GM21447 (cell line): ENCODE data around the gene ADGRG6.
"Not testable (repeated sequence)": the region's sequence is repeated elsewhere in the genome, so short reads cannot be mapped to it uniquely, and the experiment has no call there.

Experiments used
- ATAC-seq: cut with Tn5 transposase; IDR thresholded peaks from one replicate; pipeline ENCODE4 v1.9.1; 2021; ENCODE audit not compliant: unreplicated experiment

ADGRG6 gene

GRCh38 chr6:142404751-142405150, 102.9 kb downstream of the ADGRG6 start:
- no peak for ATAC-seq

DNA sequence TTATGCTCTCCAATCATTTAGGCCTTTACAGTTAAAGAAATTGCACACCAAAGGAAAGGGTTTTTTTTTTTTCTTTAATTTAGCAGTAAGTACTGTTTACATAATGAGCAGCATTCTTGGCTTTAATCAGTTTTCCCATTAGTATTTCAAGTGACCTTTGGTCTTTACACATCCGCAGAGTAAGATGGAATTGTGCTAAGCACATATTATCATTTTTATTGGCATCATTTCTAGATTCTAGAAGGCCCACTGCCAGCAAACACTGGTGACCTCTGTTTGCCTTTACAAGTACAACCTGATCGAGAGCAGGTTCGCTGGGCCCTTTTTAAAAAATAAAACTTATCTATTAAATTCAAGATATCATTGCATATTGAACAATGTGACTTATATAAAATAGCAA, 104.3 kb downstream of the ADGRG6 start:
- ATAC-seq = no peak

DNA sequence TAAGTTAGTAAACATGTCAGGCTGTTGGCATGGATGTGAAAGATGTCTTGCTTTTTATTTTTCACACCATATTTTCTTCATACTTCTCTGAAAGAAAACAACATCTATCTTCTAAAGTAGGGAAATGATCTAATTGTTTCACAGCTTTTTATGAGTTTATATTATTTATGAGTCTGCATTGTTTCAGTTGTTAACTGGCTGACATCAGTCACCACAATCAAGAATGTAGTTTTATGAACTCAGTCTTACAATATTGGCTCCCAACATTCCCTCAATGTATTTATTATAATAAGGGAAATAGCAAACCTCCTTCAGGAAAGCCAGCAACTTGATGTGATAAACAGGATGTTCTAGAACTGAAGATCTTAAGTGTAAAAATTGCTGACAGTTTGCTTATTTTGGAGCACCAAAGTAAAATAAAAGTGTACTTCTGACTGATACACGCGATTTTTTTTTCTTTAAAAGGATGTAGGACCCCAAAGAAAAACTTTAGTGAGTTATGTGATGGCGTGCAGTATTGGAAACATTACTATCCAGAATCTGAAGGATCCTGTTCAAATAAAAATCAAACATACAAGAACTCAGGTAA, 106.0 kb downstream of the ADGRG6 start:
- no peak for ATAC-seq

DNA sequence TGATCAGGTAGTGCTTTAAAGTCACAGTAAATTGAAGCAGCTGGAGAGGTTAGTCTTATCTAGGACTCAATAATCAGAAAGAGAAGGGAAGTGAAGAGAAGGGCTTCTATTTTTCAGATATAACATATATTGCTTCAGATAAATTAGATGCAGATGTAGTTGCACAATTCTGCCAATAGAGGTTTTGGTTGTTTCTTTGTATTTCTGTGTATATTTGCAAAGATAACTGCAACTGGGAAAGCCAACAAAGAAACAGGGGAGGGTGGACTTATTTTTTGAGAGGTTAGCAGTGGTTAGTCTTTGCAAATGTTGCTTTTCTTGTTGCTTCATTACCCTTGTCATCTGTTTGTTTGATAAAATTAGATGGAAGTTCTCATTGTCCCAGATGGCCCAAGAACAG, 106.6 kb downstream of the ADGRG6 start:
- no peak for ATAC-seq

GRCh38 chr6:142409794-142410193, 108.0 kb downstream of the ADGRG6 start:
- ATAC-seq = no peak

GRCh38 chr6:142411145-142411544, 109.3 kb downstream of the ADGRG6 start:
- ATAC-seq = no peak

GRCh38 chr6:142412241-142412640, 110.4 kb downstream of the ADGRG6 start:
- no peak for ATAC-seq

- no peak for ATAC-seq
Observed at GRCh38 chr6:142412658-142413057, 110.9 kb downstream of the ADGRG6 start.

DNA sequence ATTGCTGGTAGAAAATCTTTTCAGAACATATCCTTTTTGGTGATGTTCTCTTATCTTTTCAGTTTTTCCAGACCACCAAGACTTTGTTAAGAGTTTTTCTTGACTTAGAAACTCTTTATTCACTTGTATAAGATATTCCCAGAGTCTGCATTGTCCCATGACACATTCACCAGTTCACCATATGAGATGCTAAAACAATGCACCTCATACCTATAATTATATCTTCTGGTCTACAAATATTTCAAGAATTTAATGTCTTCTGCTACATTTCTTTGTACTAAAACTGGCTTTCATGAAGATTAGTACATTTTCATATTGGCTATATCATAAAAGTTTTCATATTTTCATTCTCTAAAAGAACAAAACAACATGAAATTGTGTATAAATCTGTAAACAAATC, 111.3 kb downstream of the ADGRG6 start:
- ATAC-seq = no peak

DNA sequence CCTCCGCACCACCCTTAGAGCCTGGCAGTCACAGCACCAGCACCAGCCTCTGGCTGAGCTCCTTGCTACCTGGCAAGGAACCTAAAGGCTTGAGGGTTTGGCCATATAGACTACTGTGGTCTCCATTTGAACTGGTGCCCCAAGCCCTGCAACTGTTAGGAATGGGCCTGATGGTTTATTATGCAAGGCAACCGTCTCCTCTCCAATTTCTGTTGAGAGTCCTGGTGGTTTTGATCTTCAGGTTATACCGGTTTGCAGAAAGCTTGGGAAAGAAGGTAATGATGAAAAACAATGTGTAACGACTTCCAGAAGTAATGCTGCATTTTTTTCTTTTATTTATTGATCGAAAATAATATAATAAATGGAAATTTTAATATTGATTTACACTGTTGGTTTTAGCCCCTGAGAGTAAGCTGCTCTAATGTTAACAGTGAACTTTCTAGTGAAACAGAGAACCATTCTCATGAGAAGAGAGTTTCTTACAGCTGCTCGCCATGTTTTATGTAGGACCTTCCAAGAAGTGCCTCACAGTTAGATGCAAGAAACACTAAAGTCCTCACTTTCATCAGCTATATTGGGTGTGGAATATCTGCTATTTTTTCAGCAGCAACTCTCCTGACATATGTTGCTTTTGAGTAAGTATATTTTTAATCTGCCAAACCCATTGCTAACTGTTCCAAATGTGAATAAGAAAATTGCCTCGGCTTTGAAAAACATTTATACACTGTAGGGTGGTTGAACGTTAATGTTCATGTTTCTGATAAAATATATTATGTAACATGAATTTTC, 112.8 kb downstream of the ADGRG6 start:
- ATAC-seq = no peak

- no peak for ATAC-seq
Observed at GRCh38 chr6:142416179-142416578, 114.4 kb downstream of the ADGRG6 start.

DNA sequence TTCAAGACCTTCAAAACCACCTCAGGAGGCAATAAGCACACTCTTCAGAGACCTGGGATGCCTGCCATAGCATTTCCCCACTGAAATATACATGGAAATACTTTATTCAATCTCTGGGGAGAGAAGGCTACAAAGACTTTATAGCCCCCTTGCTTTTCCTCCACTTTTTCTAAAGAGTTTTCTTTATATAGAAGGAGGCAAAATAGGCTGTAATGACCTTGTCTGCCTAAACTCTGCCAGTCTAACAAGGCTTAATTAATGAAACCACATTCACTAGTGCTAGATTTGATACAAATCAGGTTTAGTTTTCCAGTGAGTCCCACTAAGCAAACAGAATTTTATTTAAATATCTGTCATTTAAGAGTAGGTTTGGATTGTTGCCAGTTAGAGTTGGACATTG, 114.9 kb downstream of the ADGRG6 start:
- ATAC-seq = no peak

DNA sequence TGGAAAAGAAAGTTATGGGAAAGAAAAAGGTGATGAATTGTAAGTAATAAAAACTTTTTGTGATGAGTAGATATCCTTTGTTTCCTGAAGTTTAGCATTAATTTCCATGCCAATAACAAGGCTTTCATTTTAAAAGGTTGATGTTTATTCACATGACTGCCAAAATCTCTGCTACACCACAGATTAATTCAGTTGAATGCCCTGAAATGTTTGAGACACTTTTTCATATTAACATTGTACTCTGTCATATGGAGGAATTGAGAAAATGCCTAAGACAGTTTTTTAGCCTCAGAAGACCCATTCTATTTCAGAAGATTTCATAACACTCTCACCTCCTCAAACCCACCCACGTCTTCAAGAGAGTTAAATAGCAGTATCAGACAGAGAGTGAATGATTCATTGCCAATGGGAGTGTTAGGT, 115.5 kb downstream of the ADGRG6 start:
- ATAC-seq = no peak

- no peak for ATAC-seq
Observed at GRCh38 chr6:142419071-142419470, 117.3 kb downstream of the ADGRG6 start.

GRCh38 chr6:142420802-142421201, 119.0 kb downstream of the ADGRG6 start:
- no peak for ATAC-seq

- ATAC-seq = no peak
Observed at GRCh38 chr6:142421285-142422117, 119.7 kb downstream of the ADGRG6 start.

- ATAC-seq = not testable (repeated sequence)
Observed at GRCh38 chr6:142426444-142427132, 124.8 kb downstream of the ADGRG6 start.

- not testable (repeated sequence) for ATAC-seq
Observed at GRCh38 chr6:142428468-142428867, 126.7 kb downstream of the ADGRG6 start.

DNA sequence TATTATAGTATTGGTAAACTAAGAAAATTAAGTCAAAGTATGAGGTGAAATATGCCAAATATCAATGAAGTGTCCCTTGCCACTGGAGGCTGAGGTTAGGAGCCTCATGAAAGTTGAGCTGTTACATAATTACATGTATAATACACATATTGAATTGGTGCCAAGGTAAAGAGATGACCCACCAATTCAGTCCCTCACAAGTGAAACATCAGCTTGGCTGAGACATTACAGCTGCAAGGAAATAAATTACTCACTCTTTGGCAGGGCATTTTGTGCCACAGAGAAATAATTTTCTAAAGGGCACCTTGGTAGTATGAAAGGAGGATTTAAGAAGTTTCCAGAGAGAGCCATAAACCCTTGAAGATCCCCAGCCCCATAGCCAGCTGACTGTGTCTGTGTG, 127.4 kb downstream of the ADGRG6 start:
- ATAC-seq = no peak

DNA sequence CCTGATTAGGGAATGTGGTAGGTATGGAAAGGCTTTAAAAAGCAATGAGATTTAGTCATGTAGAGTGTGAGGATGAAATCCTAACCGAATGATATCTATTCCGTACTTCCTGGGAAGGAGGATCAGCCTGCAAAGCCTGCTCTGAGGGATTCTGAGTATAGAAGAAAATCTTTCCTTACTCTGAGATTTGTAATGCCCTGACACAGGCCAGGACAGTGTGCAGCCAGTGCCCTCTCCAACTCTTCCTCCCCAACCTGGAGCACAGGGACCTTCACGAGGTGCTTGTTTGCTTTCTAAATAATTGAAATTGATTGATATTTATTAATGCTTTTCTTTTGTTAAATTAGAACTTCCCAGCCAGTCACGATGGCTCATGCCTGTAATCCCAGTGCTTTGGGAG, 131.6 kb downstream of the ADGRG6 start:
- ATAC-seq = no peak

GRCh38 chr6:142438898-142439297, 137.1 kb downstream of the ADGRG6 start:
- ATAC-seq = no peak
